Fibroblast of lung (primary cell): ENCODE measurements around the gene CEP72.

Source experiments
- CTCF ChIP-seq, 2 donors: IDR thresholded peaks in 1 of 2; conservative IDR thresholded peaks in 1 of 2; 1 replicate in 1 of 2; 2 replicates in 1 of 2; pipeline ENCODE4 v1.5.1; 2011 to 2012; ENCODE audit warnings: low read length in 2 of 2, control low read depth in 1 of 2, inconsistent platforms in 1 of 2, low read depth in 1 of 2, mild to moderate bottlenecking in 1 of 2
- EZH2 ChIP-seq: IDR thresholded peaks from 2 replicates; pipeline ENCODE4 v1.5.1; 2012; ENCODE audit warnings: low read length, control low read depth, mild to moderate bottlenecking; ENCODE audit errors: missing control alignments

- no peak for TF ChIP-seq CTCF (conservative IDR thresholded peaks at IDR 0.05 in 1 of 2, IDR thresholded peaks at IDR 0.05 in 1 of 2; ENCODE audit: low read depth in 1 of 2, low read length in 2 of 2)
- TF ChIP-seq EZH2, result no peak
These were observed 13.6 kb upstream of the CEP72 start for GRCh38 chr5:598564-598890.
